GM12875 (cell line): ENCODE measurements around the gene PCSK5.

Experiments
- H3K4me3 ChIP-seq: one replicate; pipeline ENCODE4 v1.5.1; 2011; ENCODE audit warnings: low read depth, low read length, control low read depth
- CTCF ChIP-seq: IDR thresholded peaks from 2 replicates; pipeline ENCODE4 v1.5.1; 2011; ENCODE audit warnings: low read depth, mild to moderate bottlenecking, control low read depth, inconsistent platforms, low read length, moderate library complexity, borderline replicate concordance; ENCODE audit not compliant: insufficient read depth

PCSK5 gene

GRCh38 chr9:76404401-76404800 is 513.9 kb downstream of the PCSK5 start:
- no peak overlapping the region for H3K4me3 ChIP-seq
- TF ChIP-seq CTCF: no peak

GRCh38 chr9:76405340-76405739 is 514.9 kb downstream of the PCSK5 start:
- H3K4me3 ChIP-seq: no peak overlapping the region
- TF ChIP-seq CTCF: no peak

- no peak overlapping the region for H3K4me3 ChIP-seq
- no peak for TF ChIP-seq CTCF
Observed at GRCh38 chr9:76405868-76406267, 515.4 kb downstream of the PCSK5 start.
